Measurements from ENCODE around the gene SLC16A7. TPM values are rescaled to one million over a fixed set of nuclear protein-coding genes. Genes with fewer than 3 reads are reported as not detected.
A peak's percentile ranks its signal among the peaks of the same experiment; 100 is the strongest.

SLC16A7 gene
- total RNA-seq, 1 donor from 2014 or later = 2.4 TPM

- no peak for DNase-seq (ENCODE audit: low read depth)
- no peak for TF ChIP-seq CTCF (conservative IDR thresholded peaks at IDR 0.05; ENCODE audit: low read depth, low read length)
- H3K4me3 ChIP-seq (ENCODE audit: low read depth, low read length) = no peak overlapping the region
Observed at GRCh38 chr12:59820594-59821011, 224.8 kb downstream of the SLC16A7 start.

- DNase-seq (ENCODE audit: low read depth) = no peak
- H3K4me3 ChIP-seq (ENCODE audit: low read depth, low read length) = no peak overlapping the region
- no peak for TF ChIP-seq CTCF (conservative IDR thresholded peaks at IDR 0.05; ENCODE audit: low read depth, low read length)
Observed at GRCh38 chr12:59823567-59823966, 227.7 kb downstream of the SLC16A7 start.

- no peak for TF ChIP-seq CTCF (conservative IDR thresholded peaks at IDR 0.05; ENCODE audit: low read depth, low read length)
- no peak overlapping the region for H3K4me3 ChIP-seq (ENCODE audit: low read depth, low read length)
- DNase-seq (ENCODE audit: low read depth) = no peak
Observed at GRCh38 chr12:59827767-59828166, 231.9 kb downstream of the SLC16A7 start.

- TF ChIP-seq CTCF (conservative IDR thresholded peaks at IDR 0.05; ENCODE audit: low read depth, low read length) = no peak
- no peak overlapping the region for H3K4me3 ChIP-seq (ENCODE audit: low read depth, low read length)
- no peak for DNase-seq (ENCODE audit: low read depth)
Observed at GRCh38 chr12:59828521-59828920, 232.7 kb downstream of the SLC16A7 start.

- DNase-seq (ENCODE audit: low read depth) = no peak
- no peak overlapping the region for H3K4me3 ChIP-seq (ENCODE audit: low read depth, low read length)
- TF ChIP-seq CTCF (conservative IDR thresholded peaks at IDR 0.05; ENCODE audit: low read depth, low read length) = no peak
Observed at GRCh38 chr12:59833408-59833807, 237.6 kb downstream of the SLC16A7 start.

- no peak for DNase-seq (ENCODE audit: low read depth)
- H3K4me3 ChIP-seq (ENCODE audit: low read depth, low read length) = no peak overlapping the region
- peak; percentile 73 for TF ChIP-seq CTCF (conservative IDR thresholded peaks at IDR 0.05; ENCODE audit: low read depth, low read length)
Observed at GRCh38 chr12:59834659-59835474, 239.0 kb downstream of the SLC16A7 start.

Measured in epithelial cell of proximal tubule (primary cell).